GM12878 (cell line): Measurements from ENCODE around the gene FAM118B. TPM values are rescaled to one million over a fixed set of nuclear protein-coding genes. Genes with fewer than 3 reads are reported as not detected.
A peak's percentile ranks its signal among the peaks of the same experiment; 100 is the strongest.

Experiments used
- ATF7 ChIP-seq: fragments of 450-650 bp; IDR thresholded peaks from 2 replicates; pipeline ENCODE4 v1.6.1; 2016; ENCODE audit warnings: low read depth, mild to moderate bottlenecking
- BHLHE40 ChIP-seq, 2 experiments: fragments of 450-650 bp in 1 of 2; IDR thresholded peaks; 2 replicates each; pipeline ENCODE4 v1.6.1; 2011 to 2017; ENCODE audit warnings: low read depth in 2 of 2, borderline replicate concordance in 1 of 2, improper control_type of control experiment in 1 of 2, low read length in 1 of 2, mild to moderate bottlenecking in 1 of 2
- EGR1 ChIP-seq, 2 experiments: IDR thresholded peaks; 1 replicate in 1 of 2; 2 replicates in 1 of 2; pipeline ENCODE4 v1.6.1; 2011 to 2012; ENCODE audit warnings: low read depth in 2 of 2, low read length in 2 of 2, borderline replicate concordance in 1 of 2, mild to moderate bottlenecking in 1 of 2, moderate library complexity in 1 of 2
- ESRRA ChIP-seq: IDR thresholded peaks from 2 replicates; pipeline ENCODE4 v1.6.1; 2012; ENCODE audit warnings: mild to moderate bottlenecking, low read length, improper control_type of control experiment
- HDAC6 ChIP-seq: fragments of 200-600 bp; sonication (generic); IDR thresholded peaks from one replicate; pipeline ENCODE4 v1.8.0; 2017; ENCODE audit warnings: antibody characterized with exemption; ENCODE audit not compliant: unreplicated experiment
- IKZF1 ChIP-seq: fragments of 450-650 bp; conservative IDR thresholded peaks from 2 replicates; pipeline ENCODE4 v1.6.1; 2017; ENCODE audit warnings: antibody characterized with exemption, mild to moderate bottlenecking
- KDM1A ChIP-seq: fragments of 200-600 bp; sonication (generic); IDR thresholded peaks from 2 replicates; pipeline ENCODE4 v1.6.1; 2016; ENCODE audit warnings: borderline replicate concordance
- MEF2A ChIP-seq: IDR thresholded peaks from 2 replicates; pipeline ENCODE4 v1.6.1; 2011; ENCODE audit warnings: low read depth, mild to moderate bottlenecking, low read length, moderate library complexity; ENCODE audit not compliant: insufficient read depth
- NFXL1 ChIP-seq: fragments of 450-650 bp; IDR thresholded peaks from 2 replicates; pipeline ENCODE4 v1.6.1; 2017; ENCODE audit warnings: antibody characterized with exemption, mild to moderate bottlenecking, borderline replicate concordance
- NR2C1 ChIP-seq: fragments of 450-650 bp; IDR thresholded peaks from 2 replicates; pipeline ENCODE4 v1.6.1; 2017; ENCODE audit warnings: antibody characterized with exemption, mild to moderate bottlenecking, moderate library complexity
- NR2C2 ChIP-seq: IDR thresholded peaks from 2 replicates; pipeline ENCODE4 v1.6.1; 2011; ENCODE audit warnings: borderline replicate concordance, low read depth; ENCODE audit not compliant: control insufficient read depth, insufficient read length
- RB1 ChIP-seq: fragments of 450-650 bp; formaldehyde crosslinking; IDR thresholded peaks from 2 replicates; pipeline ENCODE4 v1.6.1; 2017; ENCODE audit warnings: mild to moderate bottlenecking, borderline replicate concordance
- RELA ChIP-seq: fragments of 450-650 bp; IDR thresholded peaks from 2 replicates; pipeline ENCODE4 v1.8.0; 2014; ENCODE audit warnings: borderline replicate concordance; ENCODE audit not compliant: partially characterized antibody
- REST ChIP-seq: IDR thresholded peaks from 2 replicates; pipeline ENCODE4 v1.6.1; 2012; ENCODE audit warnings: mild to moderate bottlenecking, low read depth, low read length
- SKIL ChIP-seq: fragments of 450-650 bp; IDR thresholded peaks from 2 replicates; pipeline ENCODE4 v1.6.1; 2017; ENCODE audit warnings: mild to moderate bottlenecking, low read depth, inconsistent platforms; ENCODE audit not compliant: poor library complexity, severe bottlenecking
- ZNF207 ChIP-seq: fragments of 450-650 bp; IDR thresholded peaks from 2 replicates; pipeline ENCODE4 v1.6.1; 2014; ENCODE audit warnings: antibody characterized with exemption, mild to moderate bottlenecking, borderline replicate concordance
- ZZZ3 ChIP-seq: IDR thresholded peaks from 2 replicates; pipeline ENCODE4 v1.6.1; 2011; ENCODE audit warnings: low read depth; ENCODE audit not compliant: control insufficient read depth, insufficient read length
- polyA plus RNA-seq, 11 experiments: library from polyadenylated mRNA; depleted of rRNA in 4 of 11; unstranded in 6 of 11; stranded (reverse) in 5 of 11; fragments of >200 nt; fragmentation: Nextera tagmentation in 4 of 11; fragmentation: Illumina TruSeq in 1 of 11; extraction: Ambion mirVana in 4 of 11; extraction: Trizol in 1 of 11; gene quantifications; 1 replicate in 1 of 11; 2 replicates in 10 of 11; pipeline versions ENCODE4 v1.2.1 to v1.2.3, GENCODE V29; 2011 to 2016; ENCODE audit warnings: inconsistent platforms in 2 of 11, missing spikeins in 2 of 11, low read depth in 1 of 11
- total RNA-seq, 4 experiments: library from RNA; depleted of rRNA in 3 of 4; stranded (reverse); fragments of >200 nt in 3 of 4; fragmentation: Illumina TruSeq in 1 of 4; extraction: Trizol in 1 of 4; gene quantifications; 2 replicates each; pipeline versions ENCODE4 v1.2.1 to v1.2.3, GENCODE V29; 2013 to 2021
- TF ChIP-seq, protein P1 (sequence below): IDR thresholded peaks from 2 replicates; pipeline ENCODE4 v1.6.1; 2012; ENCODE audit warnings: low read length, inconsistent platforms
- TF ChIP-seq, protein P2 (sequence below): IDR thresholded peaks from 2 replicates; pipeline ENCODE4 v1.6.1; 2011; ENCODE audit warnings: low read depth, mild to moderate bottlenecking, low read length, moderate library complexity, borderline replicate concordance; ENCODE audit errors: extremely low read depth

Gene FAM118B
- total and polyA plus RNA-seq, 10 of the 15 experiments (the other 5 are each of a cell fraction or from before 2014, with no cell fraction given), result 12.8 to 29.7 (median 16.5) TPM

- TF ChIP-seq RELA (peak; percentile 44), MEF2A (no peak), RB1 (no peak; the same call in 1 of the 2 replicates), IKZF1 (peak; percentile 91), ATF7 (peak; percentile 57; the same call in 1 of the 2 replicates), NR2C2 (no peak), REST (0 out of 2 replicates have a peak, but pooled peaks have one; percentile 27), ESRRA (no peak), EGR1 (IDR thresholded peaks at IDR 0.05; ENCODE audit: borderline replicate concordance in 1 of 2, low read depth in 2 of 2, low read length in 2 of 2) (peak in 1 of 2 experiments; percentile 14; a peak in 1 of 3 replicates), HDAC6 (no peak), KDM1A (no peak), BHLHE40 (IDR thresholded peaks at IDR 0.05; ENCODE audit: borderline replicate concordance in 1 of 2, low read depth in 2 of 2, low read length in 1 of 2) (peak; percentile 34 to 58; a peak in 1 of 4 replicates), ZNF207 (no peak; the same call in 1 of the 2 replicates), SKIL (no peak), NR2C1 (peak; percentile 90), NFXL1 (no peak), ZZZ3 (no peak)
- TF ChIP-seq, protein P1, sequence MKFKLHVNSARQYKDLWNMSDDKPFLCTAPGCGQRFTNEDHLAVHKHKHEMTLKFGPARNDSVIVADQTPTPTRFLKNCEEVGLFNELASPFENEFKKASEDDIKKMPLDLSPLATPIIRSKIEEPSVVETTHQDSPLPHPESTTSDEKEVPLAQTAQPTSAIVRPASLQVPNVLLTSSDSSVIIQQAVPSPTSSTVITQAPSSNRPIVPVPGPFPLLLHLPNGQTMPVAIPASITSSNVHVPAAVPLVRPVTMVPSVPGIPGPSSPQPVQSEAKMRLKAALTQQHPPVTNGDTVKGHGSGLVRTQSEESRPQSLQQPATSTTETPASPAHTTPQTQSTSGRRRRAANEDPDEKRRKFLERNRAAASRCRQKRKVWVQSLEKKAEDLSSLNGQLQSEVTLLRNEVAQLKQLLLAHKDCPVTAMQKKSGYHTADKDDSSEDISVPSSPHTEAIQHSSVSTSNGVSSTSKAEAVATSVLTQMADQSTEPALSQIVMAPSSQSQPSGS, result no peak
- TF ChIP-seq, protein P2, sequence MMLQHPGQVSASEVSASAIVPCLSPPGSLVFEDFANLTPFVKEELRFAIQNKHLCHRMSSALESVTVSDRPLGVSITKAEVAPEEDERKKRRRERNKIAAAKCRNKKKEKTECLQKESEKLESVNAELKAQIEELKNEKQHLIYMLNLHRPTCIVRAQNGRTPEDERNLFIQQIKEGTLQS, result peak; percentile 84; the same call in 1 of the 2 replicates
Measured at GRCh38 chr11:126268708-126269579, 57.4 kb downstream of the FAM118B start, which contains the start of the genes FOXRED1 and SRPRA (continued).
